ENCODE results near the gene SOX8.

The SOX8 gene

DNA sequence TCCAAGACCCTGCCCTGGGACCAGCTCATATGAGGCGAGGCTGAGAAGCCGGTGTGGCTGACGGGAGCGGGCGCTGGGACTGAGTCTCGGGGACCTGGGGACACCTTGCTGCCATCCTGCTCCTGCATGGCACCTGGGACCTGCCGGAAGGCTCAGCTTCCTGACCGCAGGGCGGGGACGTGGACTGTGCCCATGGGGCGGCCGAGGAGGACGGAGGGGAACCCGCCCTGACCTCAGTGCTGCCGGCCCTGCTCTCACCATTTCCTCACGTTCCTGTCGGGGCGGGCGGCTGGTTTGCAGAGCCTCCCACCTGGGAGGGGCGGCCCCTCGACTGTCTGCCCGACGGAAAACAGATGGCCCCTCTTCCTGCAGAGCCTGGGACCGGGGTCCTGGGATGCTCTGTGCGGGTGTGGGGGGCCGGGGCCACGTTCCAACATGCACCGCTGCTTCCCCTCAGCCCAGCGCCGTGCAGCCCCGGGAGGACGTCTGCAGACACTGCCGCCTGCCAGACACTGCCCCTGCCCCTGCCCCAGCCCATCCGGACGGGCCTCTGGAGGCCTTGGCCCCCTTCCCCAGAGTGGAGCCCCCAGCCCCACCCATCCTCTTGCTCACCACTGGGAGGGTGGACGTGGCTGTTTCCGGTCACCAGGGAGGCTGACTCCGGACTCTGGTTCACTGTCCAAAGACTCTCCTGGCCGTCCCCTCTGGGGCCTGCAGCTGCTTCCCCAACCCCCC is 47.1 kb downstream of the SOX8 start:
- no peak for DNase-seq

GRCh38 chr16:1029259-1029545 is 47.6 kb downstream of the SOX8 start:
- DNase-seq: no peak

- no peak for DNase-seq
These were observed 48.9 kb downstream of the SOX8 start for GRCh38 chr16:1030473-1030901.

- DNase-seq: no peak
These were observed 50.1 kb downstream of the SOX8 start for GRCh38 chr16:1031666-1032065.

DNA sequence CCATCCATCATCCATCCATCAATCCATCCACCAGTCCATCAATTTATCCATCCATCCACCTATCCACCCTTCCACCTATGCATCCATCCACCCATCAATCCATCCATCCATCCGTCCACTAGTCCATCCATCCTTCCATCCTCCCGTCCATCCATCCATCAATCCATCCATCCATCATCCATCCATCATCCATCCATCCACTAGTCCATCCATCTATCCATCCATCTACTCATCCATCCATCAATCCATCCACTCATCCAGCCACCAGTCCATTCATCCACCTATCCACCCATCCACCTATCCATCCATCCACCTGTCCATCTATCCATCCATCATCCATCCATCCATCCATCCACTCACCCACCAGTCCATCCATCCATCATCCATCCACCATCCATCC is 51.0 kb downstream of the SOX8 start:
- DNase-seq: no peak

GRCh38 chr16:1033128-1033679 is 51.6 kb downstream of the SOX8 start:
- no peak for DNase-seq

GRCh38 chr16:1034230-1035065 is 52.9 kb downstream of the SOX8 start:
- DNase-seq: no peak

GRCh38 chr16:1035066-1035415 is 53.5 kb downstream of the SOX8 start:
- DNase-seq: no peak

- DNase-seq: no peak
These were observed 54.6 kb downstream of the SOX8 start for GRCh38 chr16:1036166-1036565.
